GM23338 (cell line): ENCODE data around the gene ANKZF1. TPM values are rescaled to one million over a fixed set of nuclear protein-coding genes. Genes with fewer than 3 reads are reported as not detected.

ENCODE experiments used
- ATAC-seq: fragments of 200-7000 bp; cut with Tn5 transposase; 3 replicates; pipeline ENCODE4 v1.9.1; 2020
- DNase-seq: peaks from one replicate; pipeline ENCODE4 v3.0.0-alpha.2; 2015; ENCODE audit warnings: low spot score
- H2AFZ ChIP-seq: fragments of 200-600 bp; sonication (generic); 2 replicates; pipeline ENCODE4 v1.8.0; 2016; ENCODE audit warnings: antibody characterized with exemption, mild to moderate bottlenecking, moderate library complexity
- H3F3A ChIP-seq: fragments of 200-600 bp; sonication (generic); replicated peaks from 2 replicates; pipeline ENCODE4 v1.8.0; 2017; ENCODE audit warnings: antibody characterized with exemption, mixed run types, low read depth
- H3K27ac ChIP-seq: fragments of 200-600 bp; sonication (generic); 2 replicates; pipeline ENCODE4 v1.6.1; 2016; ENCODE audit warnings: low read depth
- H3K27me3 ChIP-seq: fragments of 200-600 bp; sonication (generic); 2 replicates; pipeline ENCODE4 v1.8.0; 2016; ENCODE audit warnings: mild to moderate bottlenecking, mixed run types, moderate library complexity; ENCODE audit not compliant: insufficient read depth
- H3K36me3 ChIP-seq: fragments of 200-600 bp; sonication (generic); 2 replicates; pipeline ENCODE4 v1.8.0; 2016; ENCODE audit warnings: mild to moderate bottlenecking; ENCODE audit not compliant: insufficient read depth
- H3K4me1 ChIP-seq: fragments of 200-600 bp; sonication (generic); 2 replicates; pipeline ENCODE4 v1.8.0; 2016; ENCODE audit warnings: mild to moderate bottlenecking, moderate library complexity; ENCODE audit not compliant: insufficient read depth
- H3K4me2 ChIP-seq: fragments of 200-600 bp; sonication (generic); 2 replicates; pipeline ENCODE4 v1.7.1; 2017; ENCODE audit warnings: mixed run types
- H3K4me3 ChIP-seq: fragments of 200-600 bp; sonication (generic); 2 replicates; pipeline ENCODE4 v1.6.1; 2016; ENCODE audit warnings: mixed run types
- H3K79me2 ChIP-seq: fragments of 200-600 bp; sonication (generic); replicated peaks from 2 replicates; pipeline ENCODE4 v1.8.0; 2017; ENCODE audit warnings: mild to moderate bottlenecking; ENCODE audit not compliant: insufficient read depth
- H3K9me2 ChIP-seq: fragments of 200-600 bp; sonication (generic); 2 replicates; pipeline ENCODE4 v1.8.0; 2017; ENCODE audit not compliant: insufficient read depth
- H4K20me1 ChIP-seq: fragments of 200-600 bp; sonication (generic); replicated peaks from 2 replicates; pipeline ENCODE4 v1.8.0; 2017; ENCODE audit warnings: mild to moderate bottlenecking; ENCODE audit not compliant: insufficient read depth
- H3K27ac Mint-ChIP-seq: 2 replicates; pipeline ENCODE4 v1.8.0; 2020; ENCODE audit warnings: inconsistent platforms, mild to moderate bottlenecking, moderate library complexity, mixed read lengths
- H3K27me3 Mint-ChIP-seq: 3 replicates; pipeline ENCODE4 v1.8.0; 2022; ENCODE audit warnings: low read depth, mild to moderate bottlenecking, moderate library complexity, mixed read lengths, inconsistent platforms; ENCODE audit not compliant: insufficient read depth, poor library complexity
- H3K36me3 Mint-ChIP-seq: 3 replicates; pipeline ENCODE4 v1.8.0; 2021; ENCODE audit warnings: low read depth, mild to moderate bottlenecking, inconsistent platforms, moderate library complexity, mixed read lengths
- H3K4me1 Mint-ChIP-seq: 3 replicates; pipeline ENCODE4 v1.8.0; 2020; ENCODE audit warnings: mild to moderate bottlenecking, inconsistent platforms, mixed read lengths
- H3K4me3 Mint-ChIP-seq: 3 replicates; pipeline ENCODE4 v1.8.0; 2021; ENCODE audit warnings: moderate library complexity, mild to moderate bottlenecking, inconsistent platforms, mixed read lengths
- H3K9me3 Mint-ChIP-seq: 3 replicates; pipeline ENCODE4 v1.8.0; 2020; ENCODE audit warnings: moderate library complexity, mild to moderate bottlenecking, inconsistent platforms, mixed read lengths
- CREB1 ChIP-seq: fragments of 250-450 bp; sonication (Bioruptor Pico); IDR thresholded peaks from 2 replicates; pipeline ENCODE4 v1.5.0; 2020; ENCODE audit warnings: low read depth, mild to moderate bottlenecking, moderate library complexity
- EZH2 ChIP-seq: fragments of 200-600 bp; sonication (generic); IDR thresholded peaks from one replicate; pipeline ENCODE4 v1.8.0; 2017; ENCODE audit warnings: antibody characterized with exemption, mild to moderate bottlenecking, low read depth; ENCODE audit not compliant: unreplicated experiment
- NANOG ChIP-seq: IDR thresholded peaks from 2 replicates; pipeline ENCODE4 v1.6.1; 2016; ENCODE audit warnings: antibody characterized with exemption, borderline replicate concordance
- STAT1 ChIP-seq: IDR thresholded peaks from one replicate; pipeline ENCODE4 v1.6.1; 2016; ENCODE audit warnings: antibody characterized with exemption; ENCODE audit not compliant: unreplicated experiment
- ZNF331 ChIP-seq: fragments of 250-450 bp; sonication (Bioruptor Pico); IDR thresholded peaks from 2 replicates; pipeline ENCODE4 v1.5.0; 2020; ENCODE audit warnings: low read depth, mild to moderate bottlenecking, moderate library complexity
- polyA plus RNA-seq: library from polyadenylated mRNA; unstranded; fragments of >200 nt; fragmentation: Nextera tagmentation; extraction: Ambion mirVana; gene quantifications from 2 replicates; pipeline ENCODE4 v1.2.1, GENCODE V29; 2016
- total RNA-seq: library from RNA; depleted of rRNA; stranded (reverse); fragments of >200 nt; shearing (Covaris generic); gene quantifications from 2 replicates; pipeline ENCODE4 v1.2.3, GENCODE V29; 2014
- TF ChIP-seq, protein P1 (sequence below): IDR thresholded peaks from one replicate; pipeline ENCODE4 v1.6.1; 2018; ENCODE audit warnings: antibody characterized with exemption; ENCODE audit not compliant: unreplicated experiment

ANKZF1 gene
- total and polyA plus RNA-seq, 2 experiments from 2014 or later = 29.9 to 61.9 TPM

DNA sequence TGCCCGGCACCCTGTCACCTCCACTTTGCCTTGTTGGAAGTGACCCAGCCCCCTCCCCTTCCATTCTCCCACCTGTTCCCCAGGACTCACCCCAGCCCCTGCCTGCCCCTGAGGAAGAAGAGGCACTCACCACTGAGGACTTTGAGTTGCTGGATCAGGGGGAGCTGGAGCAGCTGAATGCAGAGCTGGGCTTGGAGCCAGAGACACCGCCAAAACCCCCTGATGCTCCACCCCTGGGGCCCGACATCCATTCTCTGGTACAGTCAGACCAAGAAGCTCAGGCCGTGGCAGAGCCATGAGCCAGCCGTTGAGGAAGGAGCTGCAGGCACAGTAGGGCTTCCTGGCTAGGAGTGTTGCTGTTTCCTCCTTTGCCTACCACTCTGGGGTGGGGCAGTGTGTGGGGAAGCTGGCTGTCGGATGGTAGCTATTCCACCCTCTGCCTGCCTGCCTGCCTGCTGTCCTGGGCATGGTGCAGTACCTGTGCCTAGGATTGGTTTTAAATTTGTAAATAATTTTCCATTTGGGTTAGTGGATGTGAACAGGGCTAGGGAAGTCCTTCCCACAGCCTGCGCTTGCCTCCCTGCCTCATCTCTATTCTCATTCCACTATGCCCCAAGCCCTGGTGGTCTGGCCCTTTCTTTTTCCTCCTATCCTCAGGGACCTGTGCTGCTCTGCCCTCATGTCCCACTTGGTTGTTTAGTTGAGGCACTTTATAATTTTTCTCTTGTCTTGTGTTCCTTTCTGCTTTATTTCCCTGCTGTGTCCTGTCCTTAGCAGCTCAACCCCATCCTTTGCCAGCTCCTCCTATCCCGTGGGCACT is 47.1 kb upstream of the ANKZF1 start:
- peaks cover 8% of the 10 kb centered on the region; the same call in 2 of the 3 replicates for H3K4me1 Mint-ChIP-seq
- H3K36me3 Mint-ChIP-seq = peaks cover 30% of the 10 kb centered on the region
- Histone ChIP-seq H3K9me2 (no peaks in the 10 kb centered on the region), H3F3A (peaks cover 10% of the 10 kb centered on the region), H4K20me1 (no peaks in the 10 kb centered on the region; the same call in 1 of the 2 replicates), H3K27me3 (no peaks in the 10 kb centered on the region), H3K79me2 (peaks cover 7% of the 10 kb centered on the region), H3K36me3 (no peaks in the 10 kb centered on the region), H2AFZ (no peak overlapping the region), H3K4me3 (no peak overlapping the region), H3K4me1 (peaks cover 7% of the 10 kb centered on the region), H3K4me2 (no peak overlapping the region), H3K27ac (no peak overlapping the region)
- no peaks in the 10 kb centered on the region; the same call in 2 of the 3 replicates for H3K9me3 Mint-ChIP-seq
- no peak for DNase-seq
- no peak overlapping the region for H3K4me3 Mint-ChIP-seq
- no peak for ATAC-seq
- H3K27me3 Mint-ChIP-seq = peaks cover 5% of the 10 kb centered on the region
- no peak overlapping the region for H3K27ac Mint-ChIP-seq
- no peak for TF ChIP-seq NANOG
- TF ChIP-seq CREB1 (CRISPR knock-in tag) = no peak

DNA sequence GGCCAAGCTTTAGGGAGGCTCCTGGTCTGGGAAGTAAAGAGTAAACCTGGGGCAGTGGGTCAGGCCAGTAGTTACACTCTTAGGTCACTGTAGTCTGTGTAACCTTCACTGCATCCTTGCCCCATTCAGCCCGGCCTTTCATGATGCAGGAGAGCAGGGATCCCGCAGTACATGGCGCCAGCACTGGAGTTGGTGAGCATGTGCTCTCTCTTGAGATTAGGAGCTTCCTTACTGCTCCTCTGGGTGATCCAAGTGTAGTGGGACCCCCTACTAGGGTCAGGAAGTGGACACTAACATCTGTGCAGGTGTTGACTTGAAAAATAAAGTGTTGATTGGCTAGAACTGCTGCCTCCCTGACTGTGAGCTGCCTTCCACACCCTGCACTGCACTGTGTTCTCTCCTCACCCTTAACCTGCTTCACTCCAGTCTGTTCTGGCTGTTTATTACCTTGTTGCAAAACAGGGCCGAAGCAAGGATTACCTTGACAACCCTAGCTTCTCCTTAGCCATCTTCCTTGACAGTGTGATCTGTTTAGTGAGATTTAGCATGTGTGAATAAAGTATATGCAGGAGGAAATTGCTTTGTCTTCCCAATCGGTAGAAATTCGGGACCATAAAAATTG is 46.3 kb upstream of the ANKZF1 start:
- H3K4me2 ChIP-seq = no peak overlapping the region
- no peak overlapping the region for H3K4me3 Mint-ChIP-seq

More for the DNA sequence above, 46.3 kb upstream of the ANKZF1 start:
- H3K27me3 Mint-ChIP-seq = peaks cover 5% of the 10 kb centered on the region
- H3K4me1 Mint-ChIP-seq = peaks cover 8% of the 10 kb centered on the region; the same call in 2 of the 3 replicates
- no peak overlapping the region for H3K4me3 ChIP-seq
- H3K9me2 ChIP-seq = no peaks in the 10 kb centered on the region
- no peaks in the 10 kb centered on the region; the same call in 2 of the 3 replicates for H3K9me3 Mint-ChIP-seq
- H3F3A ChIP-seq = 0 out of 2 replicates have a peak, but pooled peaks cover 6% of the 10 kb centered on the region
- H3K36me3 ChIP-seq = no peaks in the 10 kb centered on the region
- H3K36me3 Mint-ChIP-seq = peaks cover 30% of the 10 kb centered on the region
- peaks cover 7% of the 10 kb centered on the region for H3K4me1 ChIP-seq
- no peak overlapping the region for H3K27ac ChIP-seq
- H4K20me1 ChIP-seq = no peaks in the 10 kb centered on the region; the same call in 1 of the 2 replicates
- H3K27me3 ChIP-seq = no peaks in the 10 kb centered on the region
- H2AFZ ChIP-seq = no peak overlapping the region
- peaks cover 7% of the 10 kb centered on the region for H3K79me2 ChIP-seq
- DNase-seq (no peak), ATAC-seq (no peak)
- no peak for TF ChIP-seq ZNF331 (CRISPR knock-in tag)
- TF ChIP-seq STAT1 = no peak
- no peak for TF ChIP-seq EZH2
- TF ChIP-seq, protein P1, sequence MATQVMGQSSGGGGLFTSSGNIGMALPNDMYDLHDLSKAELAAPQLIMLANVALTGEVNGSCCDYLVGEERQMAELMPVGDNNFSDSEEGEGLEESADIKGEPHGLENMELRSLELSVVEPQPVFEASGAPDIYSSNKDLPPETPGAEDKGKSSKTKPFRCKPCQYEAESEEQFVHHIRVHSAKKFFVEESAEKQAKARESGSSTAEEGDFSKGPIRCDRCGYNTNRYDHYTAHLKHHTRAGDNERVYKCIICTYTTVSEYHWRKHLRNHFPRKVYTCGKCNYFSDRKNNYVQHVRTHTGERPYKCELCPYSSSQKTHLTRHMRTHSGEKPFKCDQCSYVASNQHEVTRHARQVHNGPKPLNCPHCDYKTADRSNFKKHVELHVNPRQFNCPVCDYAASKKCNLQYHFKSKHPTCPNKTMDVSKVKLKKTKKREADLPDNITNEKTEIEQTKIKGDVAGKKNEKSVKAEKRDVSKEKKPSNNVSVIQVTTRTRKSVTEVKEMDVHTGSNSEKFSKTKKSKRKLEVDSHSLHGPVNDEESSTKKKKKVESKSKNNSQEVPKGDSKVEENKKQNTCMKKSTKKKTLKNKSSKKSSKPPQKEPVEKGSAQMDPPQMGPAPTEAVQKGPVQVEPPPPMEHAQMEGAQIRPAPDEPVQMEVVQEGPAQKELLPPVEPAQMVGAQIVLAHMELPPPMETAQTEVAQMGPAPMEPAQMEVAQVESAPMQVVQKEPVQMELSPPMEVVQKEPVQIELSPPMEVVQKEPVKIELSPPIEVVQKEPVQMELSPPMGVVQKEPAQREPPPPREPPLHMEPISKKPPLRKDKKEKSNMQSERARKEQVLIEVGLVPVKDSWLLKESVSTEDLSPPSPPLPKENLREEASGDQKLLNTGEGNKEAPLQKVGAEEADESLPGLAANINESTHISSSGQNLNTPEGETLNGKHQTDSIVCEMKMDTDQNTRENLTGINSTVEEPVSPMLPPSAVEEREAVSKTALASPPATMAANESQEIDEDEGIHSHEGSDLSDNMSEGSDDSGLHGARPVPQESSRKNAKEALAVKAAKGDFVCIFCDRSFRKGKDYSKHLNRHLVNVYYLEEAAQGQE = no peak
- H3K27ac Mint-ChIP-seq = no peak overlapping the region
